DMS53 (cell line): ENCODE results near the gene ATP6V1G1.

Source experiments
- DNase-seq: peaks from one replicate; lab custom pipeline; 2025; lab: John Stamatoyannopoulos, UW

Gene ATP6V1G1

DNA sequence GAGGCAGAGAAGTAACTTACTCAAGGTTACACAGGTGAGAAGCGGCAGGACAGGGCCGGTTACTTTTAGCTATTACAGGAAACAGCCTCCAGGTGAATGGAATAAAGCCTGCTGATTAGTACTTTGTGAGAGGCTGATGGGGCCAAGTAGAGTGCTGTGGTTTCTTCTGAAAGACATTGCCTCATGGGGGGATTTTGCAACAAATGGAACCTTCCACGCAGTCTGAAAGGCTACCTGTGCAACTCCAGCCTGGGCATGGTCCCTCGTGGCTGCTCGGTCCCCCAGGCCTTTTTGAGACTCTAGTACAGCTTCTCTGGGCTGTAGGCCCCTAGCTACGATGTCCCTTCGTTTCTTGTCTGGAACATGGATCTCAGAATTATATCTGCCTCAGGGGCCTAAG lies 25.5 kb downstream of the ATP6V1G1 start:
- DNase-seq: no peak

DNA sequence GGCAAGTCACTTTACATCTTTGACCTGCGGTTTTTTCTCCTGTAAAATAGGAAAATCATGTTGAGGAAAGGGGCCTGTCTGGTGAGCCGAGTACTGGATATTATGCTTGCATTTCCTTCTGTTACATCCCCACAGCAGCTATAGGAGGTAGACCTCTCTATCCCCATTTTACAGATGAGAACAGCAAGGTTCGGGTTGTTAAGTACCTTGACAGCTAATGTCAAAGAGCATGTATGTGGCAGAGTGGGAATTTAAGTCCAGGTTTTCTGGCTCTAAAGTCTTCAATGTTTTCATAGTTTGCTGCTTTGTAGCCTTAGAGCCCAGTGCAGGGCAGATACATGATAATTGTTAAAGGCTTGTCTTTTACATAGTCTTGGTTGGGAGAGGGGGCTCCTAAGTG lies 26.4 kb downstream of the ATP6V1G1 start:
- no peak for DNase-seq

GRCh38 chr9:114614373-114614772 lies 26.8 kb downstream of the ATP6V1G1 start:
- no peak for DNase-seq

DNA sequence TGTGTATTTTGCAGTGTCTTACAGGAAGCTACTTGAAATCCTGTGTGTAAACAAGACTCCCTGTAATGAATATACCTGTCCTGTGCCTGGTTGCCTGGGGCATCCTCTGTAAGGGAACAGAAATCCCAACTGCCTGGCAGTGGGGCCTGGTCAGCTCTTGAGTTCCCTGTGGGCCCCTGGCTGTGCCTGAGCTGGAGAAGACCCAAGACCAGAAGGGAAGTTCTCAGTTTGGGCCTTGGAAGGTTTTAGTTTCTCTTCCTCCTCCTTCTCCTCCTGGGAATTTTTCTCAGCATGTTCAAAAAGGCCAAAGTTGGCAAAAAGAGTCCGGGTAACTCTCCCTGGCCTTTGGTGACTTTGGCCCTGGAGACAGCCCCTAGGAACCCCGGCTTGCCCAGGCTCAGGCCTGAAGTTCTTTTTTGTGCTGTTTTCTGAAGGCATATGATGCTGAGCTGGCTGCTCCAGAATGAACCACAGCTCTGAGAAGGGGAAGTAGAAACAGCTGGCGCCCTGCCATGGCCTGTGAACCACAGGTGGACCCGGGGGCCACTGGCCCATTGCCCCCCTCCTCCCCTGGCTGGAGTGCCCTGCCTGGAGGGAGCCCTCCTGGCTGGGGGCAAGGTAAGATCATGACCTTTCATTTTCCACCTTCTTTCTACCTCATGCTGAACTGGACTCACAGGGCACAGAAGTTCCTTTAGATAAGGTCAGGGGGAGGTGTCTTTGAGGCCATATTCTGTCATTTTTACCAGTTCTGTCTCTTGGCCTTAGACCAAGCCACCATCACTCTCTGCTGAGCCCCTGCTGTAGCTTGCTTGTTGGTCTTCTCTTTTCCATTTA lies 29.3 kb downstream of the ATP6V1G1 start:
- peak; percentile 82 for DNase-seq

DNA sequence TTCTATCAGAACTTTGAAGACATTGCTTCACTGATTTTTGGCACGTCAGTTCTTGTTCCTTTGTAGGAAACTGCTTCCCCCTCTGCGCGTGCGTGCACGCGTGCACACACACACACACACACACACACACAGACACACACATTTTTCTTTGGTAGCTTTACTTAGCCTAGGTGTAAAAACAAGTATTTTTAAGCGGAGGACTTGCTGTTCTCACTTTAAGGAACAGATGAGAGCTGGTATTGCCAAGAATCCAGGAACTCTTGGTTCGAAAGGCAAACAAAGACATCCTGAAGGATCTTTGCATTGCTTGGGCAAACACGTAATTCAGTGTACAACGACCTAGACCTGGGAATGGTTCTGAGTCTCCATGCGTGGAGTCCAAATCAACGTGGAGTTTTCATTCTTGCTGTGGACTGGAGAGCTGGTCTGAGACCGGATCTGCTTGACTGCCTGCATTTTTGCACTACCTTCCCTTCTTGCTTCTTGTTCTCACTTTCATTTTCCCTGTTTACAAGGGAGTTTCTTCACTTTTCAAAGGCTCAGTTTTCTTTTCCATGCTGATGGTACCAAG lies 31.7 kb downstream of the ATP6V1G1 start:
- no peak for DNase-seq

DNA sequence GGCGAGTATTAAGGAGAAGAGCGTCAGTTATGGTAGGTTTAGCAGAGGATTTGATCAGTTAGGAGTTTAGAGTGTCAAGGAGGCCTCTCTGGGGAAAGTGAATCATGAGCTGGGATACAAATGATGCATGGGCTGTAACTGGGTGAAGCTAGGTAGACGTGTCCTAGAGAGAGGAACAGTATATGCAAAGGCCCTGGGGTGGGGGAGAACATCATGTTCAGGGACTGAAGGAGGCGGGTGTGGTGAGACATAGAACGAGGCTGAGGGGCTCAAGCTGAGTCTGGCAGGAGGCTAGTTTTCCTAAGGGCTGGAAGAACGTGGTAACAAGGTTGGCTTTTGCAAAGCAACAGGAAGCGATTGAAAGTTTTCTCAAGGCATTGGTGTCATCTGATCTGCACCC lies 34.0 kb downstream of the ATP6V1G1 start:
- DNase-seq: no peak

- peak; percentile 62 for DNase-seq
These were observed 34.5 kb downstream of the ATP6V1G1 start for GRCh38 chr9:114621975-114622609.

DNA sequence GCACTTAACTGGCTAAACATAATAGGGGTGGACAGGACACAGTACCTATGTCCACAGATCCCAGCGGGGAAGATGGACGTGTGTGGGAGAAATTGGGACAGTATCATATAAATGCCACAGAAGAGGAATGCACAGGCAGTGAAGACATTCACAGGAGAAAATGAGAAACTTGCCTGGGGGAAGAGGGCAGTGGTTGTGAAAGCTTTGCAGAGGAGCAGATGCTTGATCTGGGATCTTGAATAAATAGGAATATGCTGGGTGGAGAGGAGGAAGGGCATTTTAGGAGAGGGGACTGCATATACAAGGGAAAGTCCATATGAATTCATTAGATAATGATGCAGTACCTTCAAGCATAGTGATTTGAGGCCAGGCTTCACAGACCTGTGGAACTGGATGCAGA lies 37.1 kb downstream of the ATP6V1G1 start:
- no peak for DNase-seq

DNA sequence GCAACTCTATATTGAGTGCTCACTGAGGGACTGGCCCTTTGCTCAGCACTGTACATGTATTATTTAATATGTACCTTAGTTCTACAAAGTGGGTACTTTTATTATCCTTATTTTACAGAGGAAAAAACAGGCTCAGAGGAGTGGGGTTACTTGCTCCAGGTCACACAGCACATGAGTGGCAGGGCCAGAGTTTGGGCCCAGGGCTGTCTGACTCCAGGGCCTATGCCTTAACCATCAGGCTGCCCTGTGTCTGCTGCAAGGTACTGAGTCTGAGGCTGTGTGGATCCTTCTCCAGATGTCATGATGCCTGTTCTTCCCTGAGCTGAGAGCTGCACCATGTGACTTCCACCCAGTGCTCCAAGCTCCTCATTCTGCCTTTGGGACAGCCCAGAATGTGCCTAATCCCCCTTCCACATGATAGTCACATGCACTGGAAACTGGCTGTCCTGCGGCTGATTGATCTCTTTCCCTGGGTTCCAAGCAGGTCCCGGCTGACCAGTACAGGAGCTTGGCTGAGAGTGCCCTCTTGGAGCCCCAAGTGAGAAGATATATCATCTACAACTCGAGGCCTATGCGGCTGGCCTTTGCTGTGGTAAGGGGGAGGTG lies 38.9 kb downstream of the ATP6V1G1 start:
- DNase-seq: no peak

DNA sequence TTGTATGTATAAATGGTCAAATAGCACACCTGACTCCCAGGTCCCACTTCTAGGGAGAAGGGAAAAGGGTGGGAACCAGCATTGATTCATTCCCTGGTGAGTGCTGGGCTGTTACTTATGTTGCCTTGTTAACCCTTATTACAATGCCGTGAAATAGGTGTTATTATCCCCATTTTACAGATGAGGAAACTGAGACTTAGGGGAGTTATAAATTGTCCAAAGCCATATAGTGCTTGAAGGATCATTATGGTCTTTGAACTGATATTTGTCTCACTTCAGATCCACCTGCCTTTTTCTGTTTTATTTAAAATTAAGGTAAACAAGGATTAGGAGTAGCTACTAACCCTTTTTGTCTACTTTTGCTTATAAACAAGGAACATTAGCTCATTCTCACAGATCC lies 40.0 kb downstream of the ATP6V1G1 start:
- no peak for DNase-seq

DNA sequence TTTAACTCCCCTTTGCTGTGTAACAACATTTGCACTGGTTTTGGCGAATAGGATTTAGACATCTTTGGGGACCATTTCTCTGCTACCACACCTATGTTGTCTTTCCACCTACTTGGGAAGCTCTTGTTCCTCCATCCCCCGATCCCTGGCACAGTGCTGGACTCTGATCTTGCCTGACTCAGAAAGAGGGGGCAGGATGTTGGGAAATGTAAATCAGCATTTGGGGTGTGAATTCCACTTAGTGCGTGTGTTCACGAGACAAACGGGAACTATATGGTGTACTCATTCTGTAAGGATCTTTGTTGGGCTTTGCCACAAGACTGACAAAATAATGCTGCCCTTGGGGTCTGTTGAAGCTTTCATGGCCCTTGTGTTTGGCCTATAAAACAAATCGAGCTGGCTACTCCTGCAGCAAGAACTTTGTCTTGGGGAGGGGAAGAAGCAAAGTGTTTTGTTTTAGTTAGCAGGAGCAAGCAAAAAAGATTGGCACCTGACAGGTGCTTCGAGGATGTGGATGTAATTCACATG lies 42.1 kb downstream of the ATP6V1G1 start:
- DNase-seq: no peak

- DNase-seq: no peak
These were observed 43.6 kb downstream of the ATP6V1G1 start for GRCh38 chr9:114631166-114631565.

- no peak for DNase-seq
These were observed 46.0 kb downstream of the ATP6V1G1 start for GRCh38 chr9:114633438-114634089.

DNA sequence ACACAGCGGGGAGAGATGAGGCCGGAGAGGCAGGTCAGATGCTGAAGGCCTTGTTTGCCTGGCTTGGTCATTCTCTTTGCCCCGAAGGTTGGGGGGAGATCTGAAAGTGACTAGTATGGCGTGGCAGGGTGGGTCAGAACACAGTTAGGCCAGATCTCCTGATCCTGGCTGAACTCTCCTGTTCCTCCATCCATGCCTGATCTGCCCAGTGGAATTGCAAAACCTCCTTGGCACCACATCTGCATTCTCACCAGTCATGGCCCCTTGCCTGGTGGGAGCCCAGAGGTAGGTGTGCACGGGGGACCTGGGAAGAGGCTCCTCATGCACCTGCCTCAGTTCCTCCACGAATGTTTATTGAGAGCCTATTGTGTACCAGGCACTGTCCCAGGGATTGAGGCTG lies 46.8 kb downstream of the ATP6V1G1 start:
- DNase-seq: no peak

DNA sequence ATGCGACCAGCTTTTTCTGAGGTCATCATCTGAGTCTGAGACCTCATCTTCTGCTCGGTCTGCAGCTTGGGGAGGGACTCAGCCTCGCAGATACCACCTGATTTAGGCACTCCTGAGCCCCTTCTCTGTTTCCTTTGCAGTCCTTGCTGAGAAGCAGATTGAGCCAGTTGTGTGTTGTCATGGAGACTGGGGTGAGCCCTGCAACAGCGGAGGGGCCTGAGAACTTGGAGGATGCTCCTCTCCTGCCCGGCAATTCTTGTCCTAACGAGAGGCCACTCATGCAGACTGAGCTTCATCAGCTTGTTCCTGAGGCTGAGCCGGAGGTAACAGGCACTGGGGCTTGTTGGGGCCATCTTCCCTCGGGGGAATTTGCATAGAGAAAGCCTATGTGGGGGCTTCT lies 50.8 kb downstream of the ATP6V1G1 start:
- DNase-seq: no peak

DNA sequence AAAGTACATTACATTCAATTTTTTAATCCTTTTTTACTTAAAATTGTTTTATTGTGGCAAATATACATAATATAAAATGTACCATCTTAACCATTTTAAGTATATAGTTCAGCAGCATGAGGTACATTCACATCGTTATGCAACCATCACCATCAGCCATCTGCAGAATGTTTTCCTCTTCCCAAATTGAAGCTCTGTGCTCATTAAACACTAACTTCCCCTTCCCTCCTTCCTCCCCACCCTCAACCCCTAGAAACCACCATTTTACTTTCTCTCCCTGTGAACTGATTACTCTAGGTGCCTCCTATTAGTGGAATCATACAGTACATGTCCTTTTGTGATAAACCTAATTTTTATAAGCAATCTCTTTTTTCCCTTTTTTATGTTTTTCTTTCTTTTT lies 54.4 kb downstream of the ATP6V1G1 start:
- no peak for DNase-seq

DNA sequence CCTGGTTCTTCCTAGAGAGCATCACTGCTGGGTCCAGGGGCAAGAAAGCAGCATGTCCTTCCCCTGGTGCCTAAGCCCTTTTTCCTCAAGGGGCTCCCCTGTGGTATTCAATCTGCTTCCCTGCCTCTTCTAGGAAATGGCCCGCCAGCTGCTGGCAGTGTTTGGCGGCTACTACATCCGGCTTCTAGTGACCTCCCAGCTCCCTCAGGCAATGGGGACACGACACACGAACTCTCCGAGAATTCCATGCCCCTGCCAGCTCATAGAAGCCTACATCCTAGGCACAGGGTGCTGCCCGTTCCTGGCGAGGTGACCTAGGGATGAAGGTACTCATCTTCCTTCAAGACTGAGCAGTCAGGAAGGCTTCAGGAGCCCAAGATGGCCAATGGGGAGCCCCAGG lies 55.4 kb downstream of the ATP6V1G1 start:
- no peak for DNase-seq

- no peak for DNase-seq
These were observed 56.3 kb downstream of the ATP6V1G1 start for GRCh38 chr9:114643896-114644295.
